GM23338 (cell line): ENCODE data around the gene NT5M.

ENCODE experiments used
- EZH2 ChIP-seq: fragments of 200-600 bp; sonication (generic); IDR thresholded peaks from one replicate; pipeline ENCODE4 v1.8.0; 2017; ENCODE audit warnings: antibody characterized with exemption, mild to moderate bottlenecking, low read depth; ENCODE audit not compliant: unreplicated experiment
- EZH2phosphoT487 ChIP-seq: fragments of 200-600 bp; sonication (generic); IDR thresholded peaks from one replicate; pipeline ENCODE4 v1.8.1; 2018; ENCODE audit warnings: antibody characterized with exemption; ENCODE audit not compliant: unreplicated experiment
- POLR2AphosphoS5 ChIP-seq: IDR thresholded peaks from 2 replicates; pipeline ENCODE4 v1.6.1; 2016; ENCODE audit warnings: antibody characterized with exemption, low read depth
- ZNF114 ChIP-seq: fragments of 250-450 bp; sonication (Bioruptor Pico); IDR thresholded peaks from 2 replicates; pipeline ENCODE4 v1.5.0; 2020; ENCODE audit warnings: mild to moderate bottlenecking, moderate library complexity
- TF ChIP-seq, protein P1 (sequence below), 2 experiments: fragments of 200-600 bp in 1 of 2; sonication (generic) in 1 of 2; conservative IDR thresholded peaks; 2 replicates each; pipeline versions ENCODE4 v1.5.1 to v1.6.1; 2016 to 2017; ENCODE audit warnings: antibody characterized with exemption in 2 of 2, low read depth in 2 of 2, mild to moderate bottlenecking in 2 of 2, moderate library complexity in 1 of 2

DNA sequence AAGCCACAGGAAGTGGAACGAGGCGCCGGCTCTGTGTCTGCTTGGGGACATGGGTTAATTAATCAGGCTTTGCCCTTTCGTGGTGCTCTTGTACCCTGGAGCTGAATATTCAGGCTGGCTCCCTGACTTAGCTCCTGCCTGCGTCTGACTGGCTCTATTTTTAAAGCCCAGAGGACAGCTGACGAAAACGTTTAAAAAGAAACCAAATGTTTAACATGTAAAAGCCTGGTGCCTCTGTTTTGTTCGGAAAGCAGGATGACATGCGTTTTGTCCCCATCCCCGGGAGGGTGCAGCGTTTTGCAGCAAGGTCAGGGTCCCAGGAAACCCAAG lies 61.1 kb downstream of the NT5M start:
- TF ChIP-seq, protein P1, sequence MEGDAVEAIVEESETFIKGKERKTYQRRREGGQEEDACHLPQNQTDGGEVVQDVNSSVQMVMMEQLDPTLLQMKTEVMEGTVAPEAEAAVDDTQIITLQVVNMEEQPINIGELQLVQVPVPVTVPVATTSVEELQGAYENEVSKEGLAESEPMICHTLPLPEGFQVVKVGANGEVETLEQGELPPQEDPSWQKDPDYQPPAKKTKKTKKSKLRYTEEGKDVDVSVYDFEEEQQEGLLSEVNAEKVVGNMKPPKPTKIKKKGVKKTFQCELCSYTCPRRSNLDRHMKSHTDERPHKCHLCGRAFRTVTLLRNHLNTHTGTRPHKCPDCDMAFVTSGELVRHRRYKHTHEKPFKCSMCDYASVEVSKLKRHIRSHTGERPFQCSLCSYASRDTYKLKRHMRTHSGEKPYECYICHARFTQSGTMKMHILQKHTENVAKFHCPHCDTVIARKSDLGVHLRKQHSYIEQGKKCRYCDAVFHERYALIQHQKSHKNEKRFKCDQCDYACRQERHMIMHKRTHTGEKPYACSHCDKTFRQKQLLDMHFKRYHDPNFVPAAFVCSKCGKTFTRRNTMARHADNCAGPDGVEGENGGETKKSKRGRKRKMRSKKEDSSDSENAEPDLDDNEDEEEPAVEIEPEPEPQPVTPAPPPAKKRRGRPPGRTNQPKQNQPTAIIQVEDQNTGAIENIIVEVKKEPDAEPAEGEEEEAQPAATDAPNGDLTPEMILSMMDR (conservative IDR thresholded peaks at IDR 0.05; ENCODE audit: low read depth in 2 of 2) = no peak
- no peak for TF ChIP-seq EZH2
- no peak for TF ChIP-seq EZH2phosphoT487
- no peak for TF ChIP-seq POLR2AphosphoS5
- TF ChIP-seq ZNF114 (CRISPR knock-in tag) = no peak
